H1 (cell line): ENCODE measurements around the gene SYTL1. TPM values are rescaled to one million over a fixed set of nuclear protein-coding genes. Genes with fewer than 3 reads are reported as not detected.

Source experiments
- CTCF ChIA-PET: fragments of 300-600 bp; sonication (Branson Sonifier 250); formaldehyde crosslinking; loops from one replicate; lab custom pipeline; 2021; ENCODE audit not compliant: partially characterized antibody; lab: Charles Lee
- POLR2A ChIA-PET: fragments of 300-600 bp; sonication (Branson Sonifier 250); formaldehyde crosslinking; loops from one replicate; lab custom pipeline; 2021; ENCODE audit warnings: inconsistent platforms; ENCODE audit not compliant: partially characterized antibody; lab: Charles Lee
- DNase-seq, 2 experiments: peaks; one replicate each; pipeline versions ENCODE4 v3.0.0 to v3.0.0-alpha.2; 2010 to 2022; ENCODE audit warnings: low spot score in 2 of 2, low read depth in 1 of 2, mixed read lengths in 1 of 2
- FAIRE-seq: peaks from 2 replicates; lab custom pipeline; 2011; peaks lifted over from hg19 to GRCh38; lab: Jason Lieb, UNC
- H2AFZ ChIP-seq: 2 replicates; pipeline ENCODE4 v1.8.1; 2012; ENCODE audit warnings: low read length, inconsistent platforms
- H2AK5ac ChIP-seq: 2 replicates; pipeline ENCODE4 v1.6.1; 2013; ENCODE audit warnings: low read depth, low read length
- H2BK120ac ChIP-seq: replicated peaks from 2 replicates; pipeline ENCODE3; 2013; ENCODE audit warnings: low read depth, low read length, inconsistent platforms
- H2BK12ac ChIP-seq: 2 replicates; pipeline ENCODE4 v1.6.1; 2013; ENCODE audit warnings: low read depth, low read length
- H2BK15ac ChIP-seq: 2 replicates; pipeline ENCODE4 v1.6.1; 2013; ENCODE audit warnings: low read length
- H2BK20ac ChIP-seq: 2 replicates; pipeline ENCODE4 v1.6.1; 2013; ENCODE audit warnings: low read length
- H2BK5ac ChIP-seq: 2 replicates; pipeline ENCODE4 v1.6.1; 2013; ENCODE audit warnings: low read depth, low read length
- H3K14ac ChIP-seq: 2 replicates; pipeline ENCODE4 v1.6.1; 2013; ENCODE audit warnings: inconsistent platforms; ENCODE audit not compliant: insufficient read length
- H3K18ac ChIP-seq: 2 replicates; pipeline ENCODE4 v1.6.1; 2013; ENCODE audit warnings: low read length; ENCODE audit errors: extremely low read depth
- H3K23ac ChIP-seq: 2 replicates; pipeline ENCODE4 v1.6.1; 2013; ENCODE audit warnings: inconsistent platforms; ENCODE audit not compliant: insufficient read length
- H3K23me2 ChIP-seq: 2 replicates; pipeline ENCODE4 v1.6.1; 2013; ENCODE audit warnings: low read depth, low read length
- H3K27ac ChIP-seq: 2 replicates; pipeline ENCODE4 v1.6.1; 2011; ENCODE audit warnings: low read depth, low read length, inconsistent platforms
- H3K27me3 ChIP-seq, 4 experiments: replicated peaks in 1 of 4; 1 replicate in 1 of 4; 2 replicates in 3 of 4; pipeline versions ENCODE4 v1.6.1 to v1.8.1; 2011 to 2013; ENCODE audit warnings: low read length in 3 of 4, mild to moderate bottlenecking in 3 of 4, inconsistent platforms in 2 of 4, mixed read lengths in 2 of 4, moderate library complexity in 1 of 4; ENCODE audit not compliant: control insufficient read depth in 3 of 4, insufficient read depth in 3 of 4; ENCODE audit errors: extremely low read depth in 1 of 4
- H3K36me3 ChIP-seq, 4 experiments: 2 replicates each; pipeline versions ENCODE4 v1.6.1 to v1.8.1; 2011 to 2013; ENCODE audit warnings: mild to moderate bottlenecking in 4 of 4, low read length in 3 of 4, moderate library complexity in 2 of 4, control low read depth in 1 of 4, inconsistent platforms in 1 of 4; ENCODE audit not compliant: insufficient read depth in 4 of 4, control insufficient read depth in 2 of 4
- H3K4ac ChIP-seq: replicated peaks from 2 replicates; pipeline ENCODE3; 2013; ENCODE audit warnings: low read length, low read depth, mixed read lengths, inconsistent platforms; ENCODE audit not compliant: insufficient read length
- H3K4me1 ChIP-seq, 4 experiments: replicated peaks in 1 of 4; 1 replicate in 1 of 4; 2 replicates in 3 of 4; pipeline versions ENCODE4 v1.6.1 to v1.8.1; 2011 to 2013; ENCODE audit warnings: low read length in 3 of 4, inconsistent platforms in 2 of 4, mixed read lengths in 1 of 4; ENCODE audit not compliant: insufficient read depth in 4 of 4, control insufficient read depth in 3 of 4
- H3K4me2 ChIP-seq, 2 experiments: 2 replicates each; pipeline versions ENCODE4 v1.6.1 to v1.8.1; 2011 to 2013; ENCODE audit warnings: low read depth in 2 of 2, low read length in 2 of 2, control low read depth in 1 of 2, inconsistent platforms in 1 of 2, mild to moderate bottlenecking in 1 of 2; ENCODE audit not compliant: insufficient read depth in 1 of 2
- H3K4me3 ChIP-seq, 4 experiments: fragments of 200-600, 300-600 bp in 1 of 4; sonication (generic), shearing (Covaris generic), sonication (Bioruptor Twin) in 1 of 4; 2 replicates each; pipeline versions ENCODE4 v1.5.1 to v1.8.1; 2011 to 2016; ENCODE audit warnings: low read length in 4 of 4, low read depth in 3 of 4, control low read depth in 2 of 4, inconsistent platforms in 2 of 4, mild to moderate bottlenecking in 2 of 4, mixed read lengths in 1 of 4, moderate library complexity in 1 of 4; ENCODE audit not compliant: insufficient read depth in 2 of 4; ENCODE audit errors: extremely low read depth in 1 of 4
- H3K56ac ChIP-seq: replicated peaks from 2 replicates; pipeline ENCODE3; 2013; ENCODE audit warnings: low read depth, mild to moderate bottlenecking, mixed read lengths, low read length, inconsistent platforms; ENCODE audit not compliant: insufficient read length
- H3K79me1 ChIP-seq: 2 replicates; pipeline ENCODE4 v1.6.1; 2013; ENCODE audit warnings: low read depth, low read length, control low read depth
- H3K79me2 ChIP-seq, 2 experiments: 2 replicates each; pipeline versions ENCODE4 v1.6.1 to v1.8.1; 2012 to 2013; ENCODE audit warnings: low read length in 2 of 2, mild to moderate bottlenecking in 2 of 2, inconsistent platforms in 1 of 2; ENCODE audit not compliant: insufficient read depth in 2 of 2, control insufficient read depth in 1 of 2
- H3K9ac ChIP-seq, 4 experiments: replicated peaks in 1 of 4; 1 replicate in 1 of 4; 2 replicates in 3 of 4; pipeline versions ENCODE4 v1.6.1 to v1.8.1; 2011 to 2013; ENCODE audit warnings: low read depth in 3 of 4, low read length in 3 of 4, control low read depth in 2 of 4, mild to moderate bottlenecking in 2 of 4, moderate library complexity in 2 of 4, inconsistent platforms in 1 of 4; ENCODE audit errors: extremely low read depth in 1 of 4
- H3K9me3 ChIP-seq, 2 experiments: 2 replicates each; pipeline versions ENCODE4 v1.6.1 to v1.8.1; 2012 to 2013; ENCODE audit warnings: mild to moderate bottlenecking in 2 of 2, moderate library complexity in 2 of 2, control low read depth in 1 of 2, inconsistent platforms in 1 of 2, low read depth in 1 of 2, low read length in 1 of 2, mixed read lengths in 1 of 2; ENCODE audit not compliant: insufficient read depth in 2 of 2
- H4K20me1 ChIP-seq, 2 experiments: replicated peaks in 1 of 2; 2 replicates each; pipeline versions ENCODE3 to v1.8.1; 2011 to 2013; ENCODE audit warnings: inconsistent platforms in 2 of 2, low read length in 2 of 2, mild to moderate bottlenecking in 1 of 2; ENCODE audit not compliant: insufficient read depth in 2 of 2, control insufficient read depth in 1 of 2
- H4K5ac ChIP-seq: 2 replicates; pipeline ENCODE4 v1.6.1; 2013; ENCODE audit warnings: low read length, low read depth, mixed read lengths, inconsistent platforms; ENCODE audit not compliant: insufficient read length
- H4K8ac ChIP-seq: 2 replicates; pipeline ENCODE4 v1.8.0; 2013; ENCODE audit warnings: mild to moderate bottlenecking, moderate library complexity, low read length, inconsistent platforms; ENCODE audit not compliant: insufficient read depth; ENCODE audit errors: extremely low read depth
- H4K91ac ChIP-seq: replicated peaks from 2 replicates; pipeline ENCODE3; 2013; ENCODE audit warnings: low read length, mixed read lengths, inconsistent platforms; ENCODE audit not compliant: insufficient read length
- HDAC2 ChIP-seq, 2 experiments: fragments of 300-600 bp in 1 of 2; sonication (generic) in 1 of 2; IDR thresholded peaks; 2 replicates each; pipeline ENCODE4 v1.6.1; 2011 to 2012; ENCODE audit warnings: low read depth in 2 of 2, low read length in 2 of 2, mild to moderate bottlenecking in 2 of 2, moderate library complexity in 2 of 2, borderline replicate concordance in 1 of 2, inconsistent platforms in 1 of 2
- RAD21 ChIP-seq, 2 experiments: IDR thresholded peaks in 1 of 2; conservative IDR thresholded peaks in 1 of 2; 2 replicates each; pipeline ENCODE4 v1.6.1; 2011; ENCODE audit warnings: low read depth in 2 of 2, low read length in 2 of 2, improper control_type of control experiment in 1 of 2, inconsistent platforms in 1 of 2, mild to moderate bottlenecking in 1 of 2, moderate library complexity in 1 of 2
- TAF7 ChIP-seq: optimal IDR thresholded peaks from 2 replicates; pipeline ENCODE3; 2011; ENCODE audit warnings: low read depth, mild to moderate bottlenecking, inconsistent platforms, low read length, moderate library complexity, borderline replicate concordance
- WGBS, 2 experiments: shearing (Covaris generic) in 1 of 2; methylation state at CpG; one replicate each; pipeline versions ENCODE4 v1.1.6 to v1.1.7; 2013 to 2015; ENCODE audit warnings: low lambda C conversion rate in 2 of 2, mixed read lengths in 2 of 2, inconsistent platforms in 1 of 2, low coverage in 1 of 2, missing lambda C conversion rate in 1 of 2; ENCODE audit not compliant: insufficient replicate concordance in 2 of 2, insufficient coverage in 1 of 2, insufficient read length in 1 of 2; ENCODE audit errors: extremely low coverage in 1 of 2, missing lambda C conversion rate in 1 of 2; 5-methylcytosine and 5-hydroxymethylcytosine counted together
- polyA plus RNA-seq, 7 experiments: library from polyadenylated mRNA; depleted of rRNA in 3 of 7; stranded (reverse) in 5 of 7; unstranded in 2 of 7; fragments of >200 nt in 5 of 7; fragments of 200-250 nt in 2 of 7; gene quantifications; 1 replicate in 5 of 7; 2 replicates in 1 of 7; 4 replicates in 1 of 7; pipeline versions ENCODE4 v1.2.1 to v1.2.3, GENCODE V29; 2011 to 2013; ENCODE audit warnings: missing spikeins in 2 of 7, mixed read lengths in 2 of 7
- total RNA-seq: library from RNA; stranded (reverse); fragmentation: NEBNext Ultra II Directional; extraction: Animal tissue kit (Norgen Biotek cat#: 25700); gene quantifications from 2 replicates; pipeline ENCODE4 v1.2.1, GENCODE V29; 2021

Gene SYTL1
- total and polyA plus RNA-seq, 2 of the 8 experiments (the other 6 are each of a cell fraction or from before 2014, with no cell fraction given): 6.4 to 19.5 TPM

- 21% methylated on average over 8 of the region's 8 CpGs; no CpG with 5 or more reads in 1 of the 2 experiments for WGBS, 2 experiments
- H3K27me3 ChIP-seq: peaks cover 0 to 8% (median 6%) of the 10 kb centered on the region in 4 experiments; a peak in 5 of 7 replicates
- H3K9ac ChIP-seq: peak overlapping the region in 1 of 4 experiments; percentile 20; a peak in 2 of 7 replicates
- FAIRE-seq (no peak), DNase-seq (no peak)
- 0 out of 8 replicates have a peak, but pooled peaks cover 0 to 3% (median 0%) of the 10 kb centered on the region in 4 experiments for H3K36me3 ChIP-seq
- H3K79me1 ChIP-seq: no peaks in the 10 kb centered on the region
- no peak overlapping the region for H2BK20ac ChIP-seq
- peak overlapping the region; percentile 70 for H4K91ac ChIP-seq
- H2AFZ ChIP-seq: no peak overlapping the region
- H4K8ac ChIP-seq: peak overlapping the region; percentile 59
- H4K20me1 ChIP-seq: peaks cover 0 to 3% of the 10 kb centered on the region in 2 experiments
- H3K9me3 ChIP-seq: no peaks in the 10 kb centered on the region
- H2AK5ac ChIP-seq: no peak overlapping the region
- H3K18ac ChIP-seq: peak overlapping the region; percentile 2; the same call in 1 of the 2 replicates
- H3K4me3 ChIP-seq: peak overlapping the region; percentile 47 to 63 (median 51)
- H3K27ac ChIP-seq: no peak overlapping the region
- H3K79me2 ChIP-seq: peaks cover 0 to 4% of the 10 kb centered on the region in 2 experiments; a peak in 1 of 4 replicates
- no peak overlapping the region for H2BK5ac ChIP-seq
- no peak overlapping the region for H3K14ac ChIP-seq
- ChIA-PET CTCF (interaction anchor here (0.7 to 28.8 kb wide), 19 partner anchors 10 to 311 kb away, joined by 3 to 625 read pairs (median 5); partner anchors contain the start of genes CD164L2, FCN3, GPR3 and MAP3K6), POLR2A (interaction anchor here (0.7 to 10.9 kb wide), 14 partner anchors 9 to 255 kb away, joined by 3 to 101 read pairs (median 4); partner anchors contain the start of genes MAP3K6, SYTL1 and TMEM222)
- no peak overlapping the region for H2BK120ac ChIP-seq
- H2BK15ac ChIP-seq: no peak overlapping the region
- H3K56ac ChIP-seq: peak overlapping the region; percentile 21
- H3K4me2 ChIP-seq: peak overlapping the region; percentile 77 to 83
- H3K23me2 ChIP-seq: peaks cover 23% of the 10 kb centered on the region
- no peak overlapping the region; the same call in 1 of the 2 replicates for H2BK12ac ChIP-seq
- H3K4ac ChIP-seq: no peak overlapping the region
- no peak overlapping the region for H3K23ac ChIP-seq
- H4K5ac ChIP-seq: peak overlapping the region; percentile 61
- H3K4me1 ChIP-seq: peaks cover 0 to 20% (median 8%) of the 10 kb centered on the region in 4 experiments; a peak in 6 of 7 replicates
- 0 out of 4 replicates have a peak, but pooled peaks of 1 of the 2 experiments have one; percentile 18 for TF ChIP-seq HDAC2 (IDR thresholded peaks at IDR 0.05; ENCODE audit: borderline replicate concordance in 1 of 2, low read depth in 2 of 2, low read length in 2 of 2)
- TF ChIP-seq RAD21 (IDR thresholded peaks at IDR 0.05 in 1 of 2, conservative IDR thresholded peaks at IDR 0.05 in 1 of 2; ENCODE audit: low read depth in 2 of 2, low read length in 2 of 2): no peak
- no peak for TF ChIP-seq TAF7
These were observed 9.8 kb downstream of the SYTL1 start for GRCh38 chr1:27351541-27352107.
